K562 (cell line): Measurements from ENCODE around the gene ASPA. TPM values are rescaled to one million over a fixed set of nuclear protein-coding genes. Genes with fewer than 3 reads are reported as not detected.

Experiments
- ATAC-seq: fragments of 200-7000 bp; cut with Tn5 transposase; 3 replicates; pipeline ENCODE4 v1.9.1; 2020; ENCODE audit warnings: moderate library complexity
- BruUV-seq: library from RNA; stranded (reverse); fragments of 400-500 nt; replicated peaks from 2 replicates; lab custom pipeline; 2021; lab: Mats Ljungman, UMichigan
- CTCF ChIA-PET: fragments of 300-600 bp; formaldehyde crosslinking; extraction: SDS; loops from one replicate; lab custom pipeline; 2021; ENCODE audit warnings: low intra/inter-chr PET ratio; lab: Yijun Ruan, JAX
- POLR2A ChIA-PET: fragments of 300-600, 350-650 bp; sonication (Branson Sonifier 250); formaldehyde crosslinking; extraction: SDS; loops from one replicate; lab custom pipeline; 2021; ENCODE audit warnings: antibody characterized with exemption, inconsistent platforms; lab: Yijun Ruan, JAX
- DNase-seq, 4 experiments: peaks; one replicate each; pipeline versions ENCODE4 v3.0.0 to v3.0.0-alpha.2; 2011 to 2018; ENCODE audit warnings: low spot score in 3 of 4, mixed read lengths in 3 of 4; ENCODE audit errors: extremely low read depth in 1 of 4
- FAIRE-seq: peaks from 2 replicates; lab custom pipeline; 2011; peaks lifted over from hg19 to GRCh38; lab: Jason Lieb, UNC
- H2AFZ ChIP-seq: 2 replicates; pipeline ENCODE4 v1.6.0; 2011; ENCODE audit warnings: low read depth, low read length, control low read depth, inconsistent platforms
- H3K27ac ChIP-seq: fragments of 200-600 bp; 3 replicates; pipeline ENCODE4 v1.8.0; 2011; ENCODE audit warnings: low read depth, mild to moderate bottlenecking, control low read depth, inconsistent platforms, low read length, moderate library complexity, mixed read lengths; ENCODE audit errors: extremely low read depth
- H3K27me3 ChIP-seq, 2 experiments: fragments of 300-600 bp in 1 of 2; 2 replicates in 1 of 2; 3 replicates in 1 of 2; pipeline versions ENCODE4 v1.6.0 to v1.8.0; 2011; ENCODE audit warnings: inconsistent platforms in 2 of 2, low read length in 2 of 2, mild to moderate bottlenecking in 1 of 2, mixed read lengths in 1 of 2, moderate library complexity in 1 of 2; ENCODE audit not compliant: control insufficient read depth in 2 of 2, insufficient read depth in 2 of 2
- H3K36me3 ChIP-seq: fragments of 300-600 bp; 3 replicates; pipeline ENCODE4 v1.8.0; 2011; ENCODE audit warnings: mild to moderate bottlenecking, low read length, inconsistent platforms; ENCODE audit not compliant: control insufficient read depth, insufficient read depth
- H3K4me1 ChIP-seq, 2 experiments: fragments of 200-600 bp in 1 of 2; replicated peaks in 1 of 2; 2 replicates in 1 of 2; 3 replicates in 1 of 2; pipeline versions ENCODE4 v1.5.1 to v1.8.0; 2011; ENCODE audit warnings: inconsistent platforms in 2 of 2, low read length in 2 of 2, mild to moderate bottlenecking in 1 of 2, mixed read lengths in 1 of 2, moderate library complexity in 1 of 2; ENCODE audit not compliant: control insufficient read depth in 2 of 2, insufficient read depth in 2 of 2
- H3K4me2 ChIP-seq: 2 replicates; pipeline ENCODE4 v1.6.1; 2011; ENCODE audit warnings: low read length, control low read depth, inconsistent platforms, mixed read lengths; ENCODE audit not compliant: insufficient read depth
- H3K4me3 ChIP-seq: fragments of 200-600 bp; sonication (generic), shearing (Covaris generic); 2 replicates; pipeline ENCODE4 v1.5.1; 2016; ENCODE audit warnings: control low read depth, inconsistent platforms
- H3K79me2 ChIP-seq: fragments of 200-600 bp; 3 replicates; pipeline ENCODE4 v1.8.0; 2011; ENCODE audit warnings: low read length, inconsistent platforms; ENCODE audit not compliant: control insufficient read depth, insufficient read depth
- H3K9ac ChIP-seq, 2 experiments: 2 replicates each; pipeline versions ENCODE4 v1.6.0 to v1.6.1; 2011; ENCODE audit warnings: low read depth in 2 of 2, low read length in 2 of 2, control low read depth in 1 of 2, inconsistent platforms in 1 of 2, mild to moderate bottlenecking in 1 of 2, mixed read lengths in 1 of 2; ENCODE audit not compliant: insufficient read depth in 1 of 2
- H3K9me1 ChIP-seq: one replicate; pipeline ENCODE4 v1.6.0; 2011; ENCODE audit warnings: inconsistent platforms, mild to moderate bottlenecking, low read length, moderate library complexity; ENCODE audit not compliant: control insufficient read depth, insufficient read depth
- H3K9me3 ChIP-seq: replicated peaks from 2 replicates; pipeline ENCODE4 v1.5.1; 2011; ENCODE audit warnings: low read depth, low read length, inconsistent platforms; ENCODE audit not compliant: control insufficient read depth, insufficient read depth
- H4K20me1 ChIP-seq: replicated peaks from 2 replicates; pipeline ENCODE4 v1.6.1; 2011; ENCODE audit warnings: low read length, inconsistent platforms, mixed read lengths; ENCODE audit not compliant: control insufficient read depth, insufficient read depth
- AFF4 ChIP-seq: sonication (generic); formaldehyde crosslinking; IDR thresholded peaks from 2 replicates; pipeline ENCODE4 v1.8.0; 2023; ENCODE audit warnings: mild to moderate bottlenecking, missing genetic modification reagents
- GABPA ChIP-seq: fragments of 200-800 bp; sonication (Bioruptor generic); conservative IDR thresholded peaks from 2 replicates; pipeline ENCODE4 v1.6.1; 2016; ENCODE audit warnings: low read depth, missing genetic modification characterization, missing compliant biosample characterization
- HNRNPUL1 ChIP-seq: fragments of 200-400 bp; formaldehyde crosslinking; IDR thresholded peaks from 2 replicates; pipeline ENCODE4 v1.6.1; 2017; ENCODE audit warnings: low read length
- JUNB ChIP-seq: fragments of 450-650 bp; formaldehyde crosslinking; conservative IDR thresholded peaks from 2 replicates; pipeline ENCODE4 v1.4.0; 2020; ENCODE audit warnings: mild to moderate bottlenecking
- KDM4B ChIP-seq, 2 experiments: fragments of 450-650 bp in 1 of 2; sonication (generic) in 1 of 2; IDR thresholded peaks; 2 replicates each; pipeline ENCODE4 v1.6.1; 2016 to 2017; ENCODE audit warnings: borderline replicate concordance in 2 of 2, antibody characterized with exemption in 1 of 2, low read depth in 1 of 2, mild to moderate bottlenecking in 1 of 2
- KLF13 ChIP-seq: fragments of 450-650 bp; IDR thresholded peaks from 2 replicates; pipeline ENCODE4 v1.6.1; 2016; ENCODE audit warnings: missing genetic modification characterization, low read depth, mild to moderate bottlenecking, missing compliant biosample characterization, moderate library complexity, borderline replicate concordance
- NR3C1 ChIP-seq: sonication (generic); formaldehyde crosslinking; IDR thresholded peaks from 2 replicates; pipeline ENCODE4 v1.8.1; 2022; ENCODE audit warnings: missing genetic modification reagents
- PCBP2 ChIP-seq: fragments of 200-400 bp; formaldehyde crosslinking; IDR thresholded peaks from 2 replicates; pipeline ENCODE4 v1.6.1; 2018; ENCODE audit warnings: low read length, low read depth, mild to moderate bottlenecking, moderate library complexity; ENCODE audit not compliant: poor library complexity, severe bottlenecking
- PTRF ChIP-seq: fragments of 450-650 bp; IDR thresholded peaks from 2 replicates; pipeline ENCODE4 v1.6.1; 2016; ENCODE audit warnings: mild to moderate bottlenecking, missing genetic modification characterization, missing compliant biosample characterization
- ZBTB1 ChIP-seq: sonication (generic); formaldehyde crosslinking; IDR thresholded peaks from 2 replicates; pipeline ENCODE4 v1.8.1; 2023; ENCODE audit warnings: missing genetic modification reagents, low read depth, mild to moderate bottlenecking, borderline replicate concordance
- ZBTB12 ChIP-seq: fragments of 250-450 bp; sonication (Bioruptor Pico); IDR thresholded peaks from 2 replicates; pipeline ENCODE4 v1.4.0; 2020
- ZBTB7A ChIP-seq: IDR thresholded peaks from 2 replicates; pipeline ENCODE4 v1.6.1; 2011; ENCODE audit warnings: low read depth, mild to moderate bottlenecking, low read length, moderate library complexity, borderline replicate concordance; ENCODE audit not compliant: control insufficient read depth
- ZNF764 ChIP-seq: fragments of 250-450 bp; sonication (Bioruptor Pico); IDR thresholded peaks from 2 replicates; pipeline ENCODE4 v1.4.0; 2020; ENCODE audit warnings: low read depth, mild to moderate bottlenecking, moderate library complexity
- WGBS: fragments of 100-300 bp; shearing (Covaris generic); methylation state at CpG from one replicate; pipeline ENCODE4 v1.1.6; 2016; ENCODE audit warnings: low coverage, mixed read lengths; ENCODE audit not compliant: insufficient coverage; ENCODE audit errors: missing lambda C conversion rate; 5-methylcytosine and 5-hydroxymethylcytosine counted together
- in situ Hi-C: fragments of 300-500 bp; cut with MboI; formaldehyde crosslinking; loops from 4 replicates; pipeline ENCODE4 v1.15.0; 2018; ENCODE audit warnings: inconsistent platforms, mixed read lengths
- intact Hi-C: fragments of 100-400 bp; cut with micrococcal nuclease; formaldehyde crosslinking; loops from 2 replicates; pipeline ENCODE4 v1.14.2; 2022
- polyA plus RNA-seq, 8 experiments: library from polyadenylated mRNA; depleted of rRNA in 4 of 8; stranded (reverse) in 5 of 8; unstranded in 3 of 8; fragments of >200 nt; fragmentation: Nextera tagmentation in 2 of 8; fragmentation: Illumina TruSeq in 1 of 8; extraction: Ambion mirVana in 2 of 8; extraction: Trizol in 1 of 8; gene quantifications; 2 replicates each; pipeline versions ENCODE4 v1.2.1 to v1.2.3, GENCODE V29; 2011 to 2014; ENCODE audit warnings: inconsistent platforms in 1 of 8, missing spikeins in 1 of 8
- total RNA-seq, 7 experiments: library from RNA; depleted of rRNA in 6 of 7; stranded (reverse); fragments of >200 nt in 6 of 7; fragmentation: Illumina TruSeq in 2 of 7; extraction: Trizol in 2 of 7; gene quantifications; 2 replicates each; pipeline versions ENCODE4 v1.2.1 to v1.2.3, GENCODE V29; 2011 to 2021; ENCODE audit warnings: low replicate concordance in 1 of 7
- TF ChIP-seq, protein P1 (sequence below): IDR thresholded peaks from 3 replicates; pipeline ENCODE4 v1.6.1; 2011; ENCODE audit warnings: borderline replicate concordance, mild to moderate bottlenecking; ENCODE audit not compliant: insufficient read length, insufficient read depth

Gene ASPA
- total and polyA plus RNA-seq, 9 of the 15 experiments (the other 6 are each of a cell fraction or from before 2014, with no cell fraction given) = not detected

- no peaks in the 10 kb centered on the region for H3K79me2 ChIP-seq
- ChIA-PET CTCF (no interaction called here), POLR2A (interaction anchor here (0.6 kb wide), 1 partner anchor 482 kb away, joined by 3 read pairs; no protein-coding TSS in a partner anchor)
- no peaks in the 10 kb centered on the region for H3K9me1 ChIP-seq
- H3K9me3 ChIP-seq = no peaks in the 10 kb centered on the region
- no peaks in the 10 kb centered on the region for H4K20me1 ChIP-seq
- H3K27ac ChIP-seq = no peak overlapping the region
- no peak overlapping the region for H2AFZ ChIP-seq
- H3K4me2 ChIP-seq = no peak overlapping the region
- H3K4me1 ChIP-seq = no peaks in the 10 kb centered on the region
- H3K36me3 ChIP-seq = no peaks in the 10 kb centered on the region
- H3K4me3 ChIP-seq = no peak overlapping the region
- intact Hi-C loops = no loop called here
- ATAC-seq (no peak), DNase-seq (no peak), FAIRE-seq (no peak)
- BruUV-seq = no TSS peak
- TF ChIP-seq, protein P1, sequence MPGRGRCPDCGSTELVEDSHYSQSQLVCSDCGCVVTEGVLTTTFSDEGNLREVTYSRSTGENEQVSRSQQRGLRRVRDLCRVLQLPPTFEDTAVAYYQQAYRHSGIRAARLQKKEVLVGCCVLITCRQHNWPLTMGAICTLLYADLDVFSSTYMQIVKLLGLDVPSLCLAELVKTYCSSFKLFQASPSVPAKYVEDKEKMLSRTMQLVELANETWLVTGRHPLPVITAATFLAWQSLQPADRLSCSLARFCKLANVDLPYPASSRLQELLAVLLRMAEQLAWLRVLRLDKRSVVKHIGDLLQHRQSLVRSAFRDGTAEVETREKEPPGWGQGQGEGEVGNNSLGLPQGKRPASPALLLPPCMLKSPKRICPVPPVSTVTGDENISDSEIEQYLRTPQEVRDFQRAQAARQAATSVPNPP = no peak
- TF ChIP-seq HNRNPUL1 (no peak), PCBP2 (no peak), ZNF764 (no peak), ZBTB12 (CRISPR knock-in tag) (no peak), NR3C1 (CRISPR knock-in tag) (no peak), GABPA (tag) (no peak), JUNB (CRISPR knock-in tag) (no peak), ZBTB1 (CRISPR knock-in tag) (no peak), AFF4 (CRISPR knock-in tag) (no peak), PTRF (tag) (no peak), KDM4B (IDR thresholded peaks at IDR 0.05; ENCODE audit: borderline replicate concordance in 2 of 2, low read depth in 1 of 2) (no peak), KLF13 (tag) (no peak), ZBTB7A (no peak)
- in situ Hi-C loops = no loop called here
- H3K27me3 ChIP-seq = peaks cover 0 to 17% of the 10 kb centered on the region in 2 experiments; a peak in 1 of 5 replicates
- H3K9ac ChIP-seq = no peak overlapping the region
- 0% methylated on average over 3 of the region's 3 CpGs for WGBS
Observed at GRCh38 chr17:3507869-3508268, 32.1 kb downstream of the ASPA start.
